ENCODE data around the gene HLA-DQB1.

HLA-DQB1 gene

GRCh38 chr6:32624565-32624964 lies 41.9 kb downstream of the HLA-DQB1 start:
- H3K36me3 ChIP-seq (ENCODE audit: insufficient read depth, low read length), result no peaks in the 10 kb centered on the region
- no peaks in the 10 kb centered on the region for H3K27me3 ChIP-seq (ENCODE audit: insufficient read depth, low read length, poor library complexity, severe bottlenecking)
- no peaks in the 10 kb centered on the region for H4K20me1 ChIP-seq (ENCODE audit: insufficient read depth, low read length, poor library complexity, severe bottlenecking)
- H3K9me3 ChIP-seq (ENCODE audit: insufficient read depth, low read depth, low read length), result no peaks in the 10 kb centered on the region
- no peaks in the 10 kb centered on the region for H3K9me2 ChIP-seq (replicated peaks; ENCODE audit: low read depth, low read length)
- H3K79me2 ChIP-seq (ENCODE audit: insufficient read depth, low read length), result no peaks in the 10 kb centered on the region
- H3K4me2 ChIP-seq (ENCODE audit: low read depth, low read length, poor library complexity, severe bottlenecking), result no peak overlapping the region
- H3K4me1 ChIP-seq (ENCODE audit: insufficient read depth, low read length, poor library complexity, severe bottlenecking), result peaks cover 15% of the 10 kb centered on the region
- peaks cover 7% of the 10 kb centered on the region; the same call in 1 of the 2 replicates for H3F3A ChIP-seq (ENCODE audit: low read depth)
- H3K4me3 ChIP-seq (ENCODE audit: low read length, poor library complexity, severe bottlenecking), result no peak overlapping the region
- no peak for TF ChIP-seq CTCF (conservative IDR thresholded peaks at IDR 0.05; ENCODE audit: low read length)
- no peak for TF ChIP-seq EZH2phosphoT487 (IDR thresholded peaks at IDR 0.05; ENCODE audit: borderline replicate concordance)
- H3K9ac ChIP-seq (ENCODE audit: low read depth, low read length, poor library complexity, severe bottlenecking), result no peak overlapping the region
- H2AFZ ChIP-seq (ENCODE audit: low read length), result no peak overlapping the region

- Histone ChIP-seq H3F3A (ENCODE audit: low read depth) (peaks cover 7% of the 10 kb centered on the region; the same call in 1 of the 2 replicates), H4K20me1 (ENCODE audit: insufficient read depth, low read length, poor library complexity, severe bottlenecking) (no peaks in the 10 kb centered on the region), H3K9ac (ENCODE audit: low read depth, low read length, poor library complexity, severe bottlenecking) (no peak overlapping the region), H3K79me2 (ENCODE audit: insufficient read depth, low read length) (no peaks in the 10 kb centered on the region), H3K27me3 (ENCODE audit: insufficient read depth, low read length, poor library complexity, severe bottlenecking) (no peaks in the 10 kb centered on the region), H3K4me3 (ENCODE audit: low read length, poor library complexity, severe bottlenecking) (no peak overlapping the region), H3K9me2 (replicated peaks; ENCODE audit: low read depth, low read length) (no peaks in the 10 kb centered on the region), H3K36me3 (ENCODE audit: insufficient read depth, low read length) (no peaks in the 10 kb centered on the region), H3K4me2 (ENCODE audit: low read depth, low read length, poor library complexity, severe bottlenecking) (peak overlapping the region; percentile 42), H3K4me1 (ENCODE audit: insufficient read depth, low read length, poor library complexity, severe bottlenecking) (peaks cover 15% of the 10 kb centered on the region), H2AFZ (ENCODE audit: low read length) (no peak overlapping the region), H3K9me3 (ENCODE audit: insufficient read depth, low read depth, low read length) (no peaks in the 10 kb centered on the region)
- no peak for TF ChIP-seq CTCF (conservative IDR thresholded peaks at IDR 0.05; ENCODE audit: low read length)
- TF ChIP-seq EZH2phosphoT487 (IDR thresholded peaks at IDR 0.05; ENCODE audit: borderline replicate concordance), result no peak
Measured at GRCh38 chr6:32623693-32624092, 42.8 kb downstream of the HLA-DQB1 start.

- Histone ChIP-seq H3F3A (ENCODE audit: low read depth) (peaks cover 7% of the 10 kb centered on the region; the same call in 1 of the 2 replicates), H3K4me1 (ENCODE audit: insufficient read depth, low read length, poor library complexity, severe bottlenecking) (peaks cover 15% of the 10 kb centered on the region), H3K9me2 (replicated peaks; ENCODE audit: low read depth, low read length) (no peaks in the 10 kb centered on the region), H3K4me3 (ENCODE audit: low read length, poor library complexity, severe bottlenecking) (peak overlapping the region; percentile 45), H3K9ac (ENCODE audit: low read depth, low read length, poor library complexity, severe bottlenecking) (no peak overlapping the region), H2AFZ (ENCODE audit: low read length) (no peak overlapping the region), H3K36me3 (ENCODE audit: insufficient read depth, low read length) (no peaks in the 10 kb centered on the region), H3K4me2 (ENCODE audit: low read depth, low read length, poor library complexity, severe bottlenecking) (peak overlapping the region; percentile 42), H3K27me3 (ENCODE audit: insufficient read depth, low read length, poor library complexity, severe bottlenecking) (no peaks in the 10 kb centered on the region), H3K79me2 (ENCODE audit: insufficient read depth, low read length) (no peaks in the 10 kb centered on the region), H3K9me3 (ENCODE audit: insufficient read depth, low read depth, low read length) (no peaks in the 10 kb centered on the region), H4K20me1 (ENCODE audit: insufficient read depth, low read length, poor library complexity, severe bottlenecking) (no peaks in the 10 kb centered on the region)
- TF ChIP-seq CTCF (conservative IDR thresholded peaks at IDR 0.05; ENCODE audit: low read length) (peak; percentile 54), EZH2phosphoT487 (IDR thresholded peaks at IDR 0.05; ENCODE audit: borderline replicate concordance) (no peak)
Measured at GRCh38 chr6:32622545-32623401, 43.7 kb downstream of the HLA-DQB1 start.

Measured in Loucy (cell line).